Activated CD4-positive, alpha-beta T cell treated with anti-CD3 and anti-CD28 coated beads, Interleukin-2, amount 10 ng/mL, durations not matched to agents 7 days and 5 days (primary cell): ENCODE data around the gene ASTN2. TPM values are rescaled to one million over a fixed set of nuclear protein-coding genes. Genes with fewer than 3 reads are reported as not detected.

Source experiments
- CTCF ChIA-PET: fragments of 350-600 bp; sonication (Branson Sonifier 250); formaldehyde crosslinking; loops from one replicate; lab custom pipeline; 2021; ENCODE audit warnings: antibody characterized with exemption; lab: Charles Lee
- POLR2A ChIA-PET: fragments of 350-600 bp; sonication (Branson Sonifier 250); formaldehyde crosslinking; loops from one replicate; lab custom pipeline; 2021; ENCODE audit warnings: antibody characterized with exemption; lab: Charles Lee
- DNase-seq: peaks from one replicate; pipeline ENCODE4 v3.0.0-alpha.2; 2020
- H3K27ac Mint-ChIP-seq: one replicate; pipeline ENCODE4 v1.8.0; 2021; ENCODE audit warnings: mild to moderate bottlenecking, moderate library complexity, mixed read lengths
- H3K27me3 Mint-ChIP-seq: one replicate; pipeline ENCODE4 v1.8.0; 2021; ENCODE audit warnings: mixed read lengths
- H3K36me3 Mint-ChIP-seq: one replicate; pipeline ENCODE4 v1.8.0; 2021; ENCODE audit warnings: low read depth, mixed read lengths
- H3K4me1 Mint-ChIP-seq: one replicate; pipeline ENCODE4 v1.8.0; 2021; ENCODE audit warnings: mixed read lengths
- H3K4me3 Mint-ChIP-seq: one replicate; pipeline ENCODE4 v1.8.0; 2021; ENCODE audit warnings: mild to moderate bottlenecking, moderate library complexity, mixed read lengths
- H3K9me3 Mint-ChIP-seq: one replicate; pipeline ENCODE4 v1.8.0; 2021; ENCODE audit warnings: mixed read lengths
- total RNA-seq, 2 experiments: library from RNA; stranded (reverse); gene quantifications; one replicate each; pipeline ENCODE4 v1.2.3, GENCODE V29; 2021

ASTN2 gene
- total RNA-seq, 2 experiments from 2014 or later: 3.2 to 4.1 TPM

- Mint-ChIP-seq H3K4me3 (no peak overlapping the region), H3K4me1 (no peaks in the 10 kb centered on the region), H3K27me3 (no peaks in the 10 kb centered on the region), H3K36me3 (no peaks in the 10 kb centered on the region), H3K27ac (no peak overlapping the region), H3K9me3 (no peaks in the 10 kb centered on the region)
- ChIA-PET CTCF (no interaction called here), POLR2A (no interaction called here)
- no peak for DNase-seq
Observed at GRCh38 chr9:116774421-116775180, 640.3 kb downstream of the ASTN2 start.

- no peaks in the 10 kb centered on the region for H3K27me3 Mint-ChIP-seq
- no peaks in the 10 kb centered on the region for H3K4me1 Mint-ChIP-seq
- H3K27ac Mint-ChIP-seq: no peak overlapping the region
- no peak for DNase-seq
- ChIA-PET POLR2A (no interaction called here), CTCF (no interaction called here)
- no peak overlapping the region for H3K4me3 Mint-ChIP-seq
- H3K9me3 Mint-ChIP-seq: no peaks in the 10 kb centered on the region
- no peaks in the 10 kb centered on the region for H3K36me3 Mint-ChIP-seq
Observed at GRCh38 chr9:116767219-116767618, 647.6 kb downstream of the ASTN2 start.

- no peak for DNase-seq
- no peaks in the 10 kb centered on the region for H3K27me3 Mint-ChIP-seq
- ChIA-PET POLR2A (no interaction called here), CTCF (no interaction called here)
- H3K36me3 Mint-ChIP-seq: no peaks in the 10 kb centered on the region
- no peaks in the 10 kb centered on the region for H3K9me3 Mint-ChIP-seq
- H3K4me3 Mint-ChIP-seq: no peak overlapping the region
- no peak overlapping the region for H3K27ac Mint-ChIP-seq
- H3K4me1 Mint-ChIP-seq: no peaks in the 10 kb centered on the region
Observed at GRCh38 chr9:116765011-116765410, 649.8 kb downstream of the ASTN2 start.

- DNase-seq: no peak
- Mint-ChIP-seq H3K4me3 (no peak overlapping the region), H3K36me3 (no peaks in the 10 kb centered on the region), H3K4me1 (no peaks in the 10 kb centered on the region), H3K9me3 (no peaks in the 10 kb centered on the region), H3K27ac (no peak overlapping the region), H3K27me3 (no peaks in the 10 kb centered on the region)
- POLR2A ChIA-PET: no interaction called here
- CTCF ChIA-PET: no interaction called here
Observed at GRCh38 chr9:116763770-116764169, 651.1 kb downstream of the ASTN2 start.

GRCh38 chr9:116760636-116761035, 654.2 kb downstream of the ASTN2 start:
- no peak overlapping the region for H3K27ac Mint-ChIP-seq
- H3K27me3 Mint-ChIP-seq: no peaks in the 10 kb centered on the region
- DNase-seq: no peak
- CTCF ChIA-PET: no interaction called here
- no peak overlapping the region for H3K4me3 Mint-ChIP-seq
- POLR2A ChIA-PET: no interaction called here
- no peaks in the 10 kb centered on the region for H3K9me3 Mint-ChIP-seq
- no peaks in the 10 kb centered on the region for H3K4me1 Mint-ChIP-seq
- no peaks in the 10 kb centered on the region for H3K36me3 Mint-ChIP-seq

GRCh38 chr9:116757030-116757429, 657.8 kb downstream of the ASTN2 start:
- H3K9me3 Mint-ChIP-seq: no peaks in the 10 kb centered on the region
- no peak overlapping the region for H3K27ac Mint-ChIP-seq
- DNase-seq: no peak
- H3K36me3 Mint-ChIP-seq: no peaks in the 10 kb centered on the region
- peaks cover under 1% of the 10 kb centered on the region for H3K27me3 Mint-ChIP-seq
- H3K4me1 Mint-ChIP-seq: no peaks in the 10 kb centered on the region
- ChIA-PET POLR2A (no interaction called here), CTCF (no interaction called here)
- no peak overlapping the region for H3K4me3 Mint-ChIP-seq

- Mint-ChIP-seq H3K9me3 (no peaks in the 10 kb centered on the region), H3K4me1 (no peaks in the 10 kb centered on the region), H3K4me3 (no peak overlapping the region), H3K36me3 (no peaks in the 10 kb centered on the region), H3K27me3 (peaks cover 7% of the 10 kb centered on the region), H3K27ac (no peak overlapping the region)
- DNase-seq: no peak
- CTCF ChIA-PET: no interaction called here
- POLR2A ChIA-PET: no interaction called here
Observed at GRCh38 chr9:116753389-116753788, 661.5 kb downstream of the ASTN2 start.

GRCh38 chr9:116750510-116750909, 664.3 kb downstream of the ASTN2 start:
- no peaks in the 10 kb centered on the region for H3K4me1 Mint-ChIP-seq
- H3K4me3 Mint-ChIP-seq: no peak overlapping the region
- no peaks in the 10 kb centered on the region for H3K9me3 Mint-ChIP-seq
- H3K36me3 Mint-ChIP-seq: no peaks in the 10 kb centered on the region
- DNase-seq: no peak
- no peak overlapping the region for H3K27ac Mint-ChIP-seq
- POLR2A ChIA-PET: no interaction called here
- H3K27me3 Mint-ChIP-seq: peaks cover 7% of the 10 kb centered on the region
- CTCF ChIA-PET: no interaction called here

GRCh38 chr9:116749772-116750171, 665.1 kb downstream of the ASTN2 start:
- ChIA-PET POLR2A (no interaction called here), CTCF (interaction anchor here (1.2 kb wide), 1 partner anchor 12 kb away, joined by 3 read pairs; no protein-coding TSS in a partner anchor)
- no peaks in the 10 kb centered on the region for H3K4me1 Mint-ChIP-seq
- no peak overlapping the region for H3K4me3 Mint-ChIP-seq
- H3K27me3 Mint-ChIP-seq: peaks cover 7% of the 10 kb centered on the region
- H3K27ac Mint-ChIP-seq: no peak overlapping the region
- H3K9me3 Mint-ChIP-seq: no peaks in the 10 kb centered on the region
- no peaks in the 10 kb centered on the region for H3K36me3 Mint-ChIP-seq
- no peak for DNase-seq

GRCh38 chr9:116749176-116749575, 665.7 kb downstream of the ASTN2 start:
- no peak for DNase-seq
- POLR2A ChIA-PET: no interaction called here
- CTCF ChIA-PET: interaction anchor here (1.2 kb wide), 1 partner anchor 11 kb away, joined by 3 read pairs; no protein-coding TSS in a partner anchor
- Mint-ChIP-seq H3K9me3 (no peaks in the 10 kb centered on the region), H3K27ac (no peak overlapping the region), H3K27me3 (peaks cover 7% of the 10 kb centered on the region), H3K4me1 (no peaks in the 10 kb centered on the region), H3K4me3 (no peak overlapping the region), H3K36me3 (no peaks in the 10 kb centered on the region)

GRCh38 chr9:116741742-116742141, 673.1 kb downstream of the ASTN2 start:
- no peaks in the 10 kb centered on the region for H3K36me3 Mint-ChIP-seq
- ChIA-PET POLR2A (no interaction called here), CTCF (no interaction called here)
- no peaks in the 10 kb centered on the region for H3K27me3 Mint-ChIP-seq
- H3K27ac Mint-ChIP-seq: no peak overlapping the region
- no peaks in the 10 kb centered on the region for H3K4me1 Mint-ChIP-seq
- H3K9me3 Mint-ChIP-seq: no peaks in the 10 kb centered on the region
- no peak overlapping the region for H3K4me3 Mint-ChIP-seq
- no peak for DNase-seq

- no peak for DNase-seq
- Mint-ChIP-seq H3K36me3 (no peaks in the 10 kb centered on the region), H3K27ac (no peak overlapping the region), H3K4me3 (no peak overlapping the region), H3K9me3 (no peaks in the 10 kb centered on the region), H3K4me1 (no peaks in the 10 kb centered on the region), H3K27me3 (no peaks in the 10 kb centered on the region)
- POLR2A ChIA-PET: no interaction called here
- CTCF ChIA-PET: no interaction called here
Observed at GRCh38 chr9:116741086-116741740, 673.6 kb downstream of the ASTN2 start.

- H3K27me3 Mint-ChIP-seq: no peaks in the 10 kb centered on the region
- CTCF ChIA-PET: interaction anchor here (0.6 to 2.2 kb wide), 8 partner anchors 11 to 297 kb away, joined by 3 to 6 read pairs (median 3); no protein-coding TSS in a partner anchor
Observed at GRCh38 chr9:116737152-116737546, 677.7 kb downstream of the ASTN2 start.

More at GRCh38 chr9:116737152-116737546, 677.7 kb downstream of the ASTN2 start:
- POLR2A ChIA-PET: no interaction called here
- Mint-ChIP-seq H3K9me3 (no peaks in the 10 kb centered on the region), H3K4me1 (no peaks in the 10 kb centered on the region), H3K36me3 (no peaks in the 10 kb centered on the region), H3K27ac (no peak overlapping the region), H3K4me3 (no peak overlapping the region)
- peak; percentile 60 for DNase-seq
